Coronary artery (tissue), 2 donors: ENCODE measurements around the gene SMC1B.
A peak's percentile ranks its signal among the peaks of the same experiment; 100 is the strongest.

Experiments used
- DNase-seq: peaks from one replicate; pipeline ENCODE4 v3.0.0-alpha.2; 2017; ENCODE audit warnings: low spot score
- H3K27ac ChIP-seq, 2 donors: fragments of 200-600 bp; sonication (generic); one replicate each; pipeline ENCODE4 v1.5.1; 2016 to 2019
- H3K4me3 ChIP-seq: fragments of 200-600 bp; sonication (generic); 2 replicates; pipeline ENCODE4 v1.5.1; 2016; ENCODE audit warnings: mild to moderate bottlenecking, moderate library complexity
- TF ChIP-seq, protein P1 (sequence below): fragments of 200-600 bp; sonication (generic); IDR thresholded peaks from one replicate; pipeline ENCODE4 v1.5.1; 2019; ENCODE audit warnings: antibody characterized with exemption

The SMC1B gene

DNA sequence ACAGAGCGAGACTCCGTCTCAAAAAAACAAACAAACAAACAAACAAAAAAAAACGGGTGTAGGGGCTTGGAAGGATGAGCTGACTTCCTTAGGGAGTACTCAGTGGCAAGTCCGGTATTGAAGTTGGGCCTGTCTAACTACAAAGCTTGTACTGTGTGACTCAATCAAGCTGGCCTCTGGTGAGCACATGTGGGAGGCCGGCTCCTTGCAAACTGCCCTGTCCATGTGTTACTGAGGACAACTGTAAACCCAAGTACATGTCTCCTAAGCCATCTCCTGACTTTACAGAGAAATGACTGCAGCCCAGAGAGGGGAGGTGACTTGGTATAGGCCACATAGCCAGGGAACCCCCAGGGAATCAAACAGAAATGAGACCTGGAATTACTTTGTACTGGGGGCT lies 11.7 kb upstream of the SMC1B start:
- Histone ChIP-seq H3K4me3 (no peak overlapping the region), H3K27ac (no peak overlapping the region)
- DNase-seq, result no peak
- TF ChIP-seq, protein P1, sequence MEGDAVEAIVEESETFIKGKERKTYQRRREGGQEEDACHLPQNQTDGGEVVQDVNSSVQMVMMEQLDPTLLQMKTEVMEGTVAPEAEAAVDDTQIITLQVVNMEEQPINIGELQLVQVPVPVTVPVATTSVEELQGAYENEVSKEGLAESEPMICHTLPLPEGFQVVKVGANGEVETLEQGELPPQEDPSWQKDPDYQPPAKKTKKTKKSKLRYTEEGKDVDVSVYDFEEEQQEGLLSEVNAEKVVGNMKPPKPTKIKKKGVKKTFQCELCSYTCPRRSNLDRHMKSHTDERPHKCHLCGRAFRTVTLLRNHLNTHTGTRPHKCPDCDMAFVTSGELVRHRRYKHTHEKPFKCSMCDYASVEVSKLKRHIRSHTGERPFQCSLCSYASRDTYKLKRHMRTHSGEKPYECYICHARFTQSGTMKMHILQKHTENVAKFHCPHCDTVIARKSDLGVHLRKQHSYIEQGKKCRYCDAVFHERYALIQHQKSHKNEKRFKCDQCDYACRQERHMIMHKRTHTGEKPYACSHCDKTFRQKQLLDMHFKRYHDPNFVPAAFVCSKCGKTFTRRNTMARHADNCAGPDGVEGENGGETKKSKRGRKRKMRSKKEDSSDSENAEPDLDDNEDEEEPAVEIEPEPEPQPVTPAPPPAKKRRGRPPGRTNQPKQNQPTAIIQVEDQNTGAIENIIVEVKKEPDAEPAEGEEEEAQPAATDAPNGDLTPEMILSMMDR, result no peak

DNA sequence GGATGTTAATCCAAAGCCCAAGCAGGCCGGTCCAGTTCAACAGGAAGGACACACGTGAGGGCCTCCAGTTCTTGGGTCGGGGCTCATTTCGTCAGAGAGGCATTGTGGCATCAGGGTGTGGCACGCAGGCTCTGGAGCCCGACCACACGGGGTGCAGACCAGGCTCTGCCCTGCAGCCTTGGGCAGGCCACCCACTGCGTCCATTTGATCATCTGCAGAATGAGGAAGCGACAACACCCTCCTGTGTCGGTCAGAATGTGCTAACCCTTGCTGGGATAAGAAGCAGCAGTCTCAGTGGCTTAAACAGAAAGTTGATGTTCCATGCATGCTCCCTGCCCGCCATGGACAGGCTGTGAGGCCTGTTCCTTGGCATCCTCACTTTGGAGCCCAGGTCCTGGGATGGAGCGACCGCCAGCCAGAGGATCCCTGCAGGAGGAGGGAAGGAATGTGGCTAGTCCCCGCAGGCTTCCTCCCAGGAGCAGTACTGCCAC lies 10.9 kb upstream of the SMC1B start:
- Histone ChIP-seq H3K27ac (no peak overlapping the region), H3K4me3 (no peak overlapping the region)
- DNase-seq, result peak; percentile 70
- TF ChIP-seq, protein P1, result no peak

DNA sequence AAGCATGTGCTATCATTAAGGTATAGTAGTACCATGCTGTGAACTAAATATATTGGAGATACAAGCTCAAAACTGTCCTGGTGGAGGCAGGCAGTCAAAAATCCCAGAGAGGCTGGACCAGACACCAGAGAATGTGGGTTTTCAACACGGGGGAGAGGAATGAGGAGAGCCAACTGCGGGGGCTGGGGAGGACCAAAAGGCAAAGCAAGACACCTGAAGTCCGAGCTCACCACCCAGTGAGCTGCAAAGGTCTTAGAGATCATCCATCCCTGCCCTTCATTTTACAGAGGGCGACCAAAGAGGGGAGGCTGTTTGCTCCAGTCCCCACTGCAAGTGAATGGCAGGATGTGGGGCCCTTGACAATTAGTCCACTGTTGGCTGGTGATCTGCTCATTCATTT lies 10.1 kb upstream of the SMC1B start:
- TF ChIP-seq, protein P1, result no peak
- peak; percentile 55 for DNase-seq
- no peak overlapping the region for H3K4me3 ChIP-seq
- no peak overlapping the region for H3K27ac ChIP-seq

DNA sequence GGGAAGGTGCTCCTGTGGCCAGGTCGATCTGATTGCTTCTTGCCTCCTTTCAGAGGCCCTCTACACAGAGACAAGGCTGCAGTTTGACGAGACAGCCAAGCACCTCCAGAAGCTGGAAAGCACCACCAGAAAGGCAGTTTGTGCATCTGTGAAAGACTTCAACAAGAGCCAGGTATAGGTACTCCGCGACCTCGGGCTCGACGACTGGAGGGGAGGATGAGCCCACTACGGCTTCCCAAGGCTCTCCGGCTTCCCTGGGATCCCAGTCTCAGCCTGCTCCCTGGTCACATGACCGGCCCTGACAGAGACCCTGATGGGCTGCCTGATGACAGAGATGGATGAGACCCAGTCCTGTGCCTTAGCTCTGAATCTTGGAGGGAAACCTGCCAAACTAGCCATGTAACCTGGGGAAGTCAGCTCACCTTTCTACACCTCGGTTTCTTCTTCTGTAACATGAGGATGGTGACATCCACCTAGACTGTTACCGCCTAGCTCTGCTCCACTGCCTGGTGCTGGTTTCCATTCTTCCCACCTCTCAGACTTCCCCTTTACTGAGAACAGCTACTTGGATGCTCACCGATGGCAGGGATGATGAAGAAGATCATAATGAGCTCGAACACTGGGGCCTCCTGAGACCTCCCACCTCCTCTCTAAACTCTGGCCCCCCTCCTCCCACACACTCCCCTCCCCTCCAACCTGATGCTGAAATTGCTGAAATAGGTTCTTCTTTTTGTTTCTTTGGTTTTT lies 9.0 kb upstream of the SMC1B start:
- Histone ChIP-seq H3K4me3 (no peak overlapping the region), H3K27ac (no peak overlapping the region)
- TF ChIP-seq, protein P1, result no peak
- peak; percentile 29 for DNase-seq

DNA sequence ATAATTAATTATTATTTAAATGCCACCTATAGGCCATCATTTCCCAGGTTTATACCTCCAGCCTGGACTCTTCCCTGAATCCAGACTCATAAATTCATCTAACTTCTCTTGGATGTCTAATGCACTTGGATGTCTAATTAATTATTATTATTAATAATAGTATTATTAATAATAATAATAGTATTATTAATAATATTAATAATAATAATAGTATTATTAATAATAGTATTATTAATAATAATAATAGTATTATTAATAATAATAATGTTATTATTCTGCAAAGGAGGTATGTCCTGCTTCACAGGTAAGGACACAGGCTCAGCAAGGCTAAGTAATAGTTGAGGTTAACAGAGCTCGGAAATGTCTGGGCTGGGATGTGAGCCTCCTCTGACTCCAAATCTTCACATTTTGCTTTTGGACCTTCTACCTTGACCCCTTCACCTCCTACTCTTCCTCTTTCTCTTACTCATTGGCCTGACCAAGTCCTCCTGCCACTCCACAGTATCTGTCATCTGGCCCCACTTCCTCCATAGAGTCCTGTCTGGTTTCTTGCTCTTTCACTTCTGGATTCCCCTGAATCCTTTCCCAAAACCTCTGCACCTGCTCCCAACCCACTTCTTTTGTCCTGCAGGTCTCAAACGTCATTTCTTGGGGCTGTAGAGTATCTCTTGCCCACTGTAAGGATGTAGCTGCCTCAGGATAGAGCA lies 8.1 kb upstream of the SMC1B start:
- TF ChIP-seq, protein P1, result no peak
- DNase-seq, result peak; percentile 33
- H3K27ac ChIP-seq, result no peak overlapping the region
- H3K4me3 ChIP-seq, result no peak overlapping the region

DNA sequence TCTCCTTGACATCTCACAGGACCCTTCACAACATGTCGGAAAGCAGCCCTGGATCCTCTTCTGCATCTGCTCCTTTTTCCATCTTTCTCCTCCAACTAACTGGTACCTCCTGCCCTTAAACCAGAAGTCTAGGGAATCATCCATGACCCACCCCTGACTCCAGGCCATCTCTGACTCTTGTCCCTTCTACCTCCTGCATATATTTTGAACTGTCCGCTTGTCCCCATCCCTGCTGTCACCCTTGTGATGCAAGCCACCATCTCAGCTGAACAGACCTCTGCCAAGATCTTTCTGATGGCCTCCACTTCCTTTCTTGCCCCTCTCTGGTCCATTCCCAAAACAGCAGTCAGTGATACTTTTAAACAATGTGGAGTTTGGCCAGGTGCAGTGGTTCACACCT lies 7.1 kb upstream of the SMC1B start:
- H3K27ac ChIP-seq, result no peak overlapping the region
- H3K4me3 ChIP-seq, result no peak overlapping the region
- TF ChIP-seq, protein P1, result no peak
- DNase-seq, result peak; percentile 41

DNA sequence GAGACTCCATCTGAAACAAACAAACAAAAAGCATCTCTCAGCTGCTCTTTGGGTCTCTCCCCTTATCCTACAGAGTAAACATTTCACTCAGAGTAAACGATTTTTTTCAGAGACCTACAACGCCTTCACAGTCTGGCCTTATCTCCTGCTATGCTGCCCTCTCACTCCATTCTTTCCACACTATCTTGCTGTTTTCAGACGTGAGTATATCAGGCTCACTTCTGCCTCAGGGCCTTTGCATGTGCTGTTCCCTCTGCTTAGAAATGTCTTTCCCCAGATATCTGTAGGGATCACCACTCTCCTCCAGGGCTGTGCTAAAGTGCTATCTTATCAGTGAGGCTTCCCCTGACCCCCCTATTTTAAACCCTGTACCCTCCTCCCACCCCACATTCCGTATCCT lies 6.6 kb upstream of the SMC1B start:
- DNase-seq, result no peak
- Histone ChIP-seq H3K4me3 (no peak overlapping the region), H3K27ac (no peak overlapping the region)
- TF ChIP-seq, protein P1, result no peak
